Uterus (tissue), 2 donors: ENCODE measurements around the gene CLIC1.

Experiments used
- CTCF ChIP-seq, 4 experiments: fragments of 200-600 bp in 2 of 4; fragments of 450-650 bp in 2 of 4; sonication (generic) in 2 of 4; IDR thresholded peaks; one replicate each; pipeline ENCODE4 v1.5.1; 2016 to 2019; ENCODE audit warnings: antibody characterized with exemption in 4 of 4, mild to moderate bottlenecking in 2 of 4, moderate library complexity in 1 of 4
- POLR2A ChIP-seq, 2 donors: fragments of 450-650 bp; IDR thresholded peaks; one replicate each; pipeline ENCODE4 v1.6.1; 2016; ENCODE audit warnings: antibody characterized with exemption in 2 of 2, mild to moderate bottlenecking in 1 of 2, moderate library complexity in 1 of 2

GRCh38 chr6:31717499-31718222 lies 18.7 kb downstream of the CLIC1 start:
- no peak for TF ChIP-seq CTCF (IDR thresholded peaks at IDR 0.05)
- TF ChIP-seq POLR2A (IDR thresholded peaks at IDR 0.05): no peak
